MCF 10A (cell line): ENCODE measurements around the gene CDC14B. TPM values are rescaled to one million over a fixed set of nuclear protein-coding genes. Genes with fewer than 3 reads are reported as not detected.
A peak's percentile ranks its signal among the peaks of the same experiment; 100 is the strongest.

Experiments
- BruUV-seq: library from RNA; stranded (reverse); fragments of 400-500 nt; replicated peaks from 2 replicates; lab custom pipeline; 2021; lab: Mats Ljungman, UMichigan
- CTCF ChIA-PET: fragments of 300-600 bp; sonication (Branson Sonifier 250); formaldehyde crosslinking; extraction: SDS; loops from one replicate; lab custom pipeline; 2021; ENCODE audit warnings: antibody characterized with exemption, inconsistent platforms; lab: Yijun Ruan, JAX
- POLR2A ChIA-PET: fragments of 300-600, 350-650 bp; sonication (Branson Sonifier 250); formaldehyde crosslinking; extraction: SDS; loops from one replicate; lab custom pipeline; 2020; ENCODE audit warnings: antibody characterized with exemption, inconsistent platforms; lab: Yijun Ruan, JAX
- DNase-seq: peaks from one replicate; pipeline ENCODE4 v3.0.0-alpha.2; 2018; ENCODE audit not compliant: unreplicated experiment
- H3K27ac Mint-ChIP-seq: one replicate; pipeline ENCODE4 v1.8.0; 2022; ENCODE audit warnings: mild to moderate bottlenecking, low read depth, mixed read lengths; ENCODE audit not compliant: unreplicated experiment
- H3K27me3 Mint-ChIP-seq: one replicate; pipeline ENCODE4 v1.8.0; 2022; ENCODE audit warnings: mixed read lengths; ENCODE audit not compliant: insufficient read depth, unreplicated experiment
- H3K36me3 Mint-ChIP-seq: one replicate; pipeline ENCODE4 v1.8.0; 2022; ENCODE audit warnings: mild to moderate bottlenecking, moderate library complexity, mixed read lengths; ENCODE audit not compliant: insufficient read depth, unreplicated experiment
- H3K4me1 Mint-ChIP-seq: one replicate; pipeline ENCODE4 v1.8.0; 2022; ENCODE audit warnings: mixed read lengths; ENCODE audit not compliant: insufficient read depth, unreplicated experiment
- H3K4me3 Mint-ChIP-seq: one replicate; pipeline ENCODE4 v1.8.0; 2022; ENCODE audit warnings: mild to moderate bottlenecking, moderate library complexity, mixed read lengths; ENCODE audit not compliant: unreplicated experiment
- H3K9me3 Mint-ChIP-seq: one replicate; pipeline ENCODE4 v1.8.0; 2022; ENCODE audit warnings: mixed read lengths; ENCODE audit not compliant: unreplicated experiment
- intact Hi-C: fragments of 100-400 bp; cut with micrococcal nuclease; formaldehyde crosslinking; loops from 2 replicates; pipeline ENCODE4 v1.14.1; 2022
- total RNA-seq: library from RNA; stranded (reverse); gene quantifications from 2 replicates; pipeline ENCODE4 v1.2.3, GENCODE V29; 2022
- TF ChIP-seq, protein P1 (sequence below): fragments of 200-600 bp; IDR thresholded peaks from one replicate; pipeline ENCODE4 v1.8.0; 2022; ENCODE audit warnings: antibody characterized with exemption, mild to moderate bottlenecking; ENCODE audit not compliant: unreplicated experiment

CDC14B gene
- total RNA-seq, 1 experiment from 2014 or later: 7.0 TPM

DNA sequence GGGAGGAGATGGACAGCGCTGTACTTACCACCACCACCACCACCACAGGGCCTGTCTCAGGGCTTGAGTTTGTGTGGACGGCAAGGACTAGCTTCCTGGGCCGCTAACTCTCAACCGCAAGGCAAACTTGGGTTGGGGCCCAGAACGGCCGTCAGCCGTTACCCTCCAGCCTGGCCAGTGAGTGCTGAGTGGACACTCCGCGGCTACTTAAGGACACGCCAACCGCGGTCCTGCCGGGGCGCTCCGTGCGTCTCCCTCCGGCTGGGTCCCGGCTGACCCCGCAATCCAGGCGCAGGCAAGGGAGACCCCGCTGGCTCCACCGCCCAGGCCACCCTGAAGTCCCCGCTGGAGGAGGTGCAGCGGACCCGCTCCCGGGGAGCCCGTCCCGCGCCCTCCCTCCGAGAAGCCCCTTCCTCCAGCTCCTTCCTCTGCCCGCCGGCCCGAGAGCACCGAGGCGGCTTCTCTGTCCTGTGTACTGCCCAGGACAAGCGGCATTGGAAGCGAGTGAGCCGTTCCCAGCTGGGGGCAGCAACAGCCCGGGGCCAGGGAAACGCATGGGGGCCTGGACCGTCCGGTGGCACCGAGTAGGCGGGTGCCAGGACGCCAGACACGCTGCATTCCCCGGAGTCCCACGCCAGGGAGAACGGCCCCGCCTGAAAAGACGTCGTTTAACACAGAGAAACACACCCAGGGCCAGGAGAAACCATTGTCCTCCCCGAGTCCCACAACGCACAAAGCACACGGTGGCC lies 123.1 kb downstream of the CDC14B start:
- no peak overlapping the region for H3K4me3 Mint-ChIP-seq
- BruUV-seq: no TSS peak
- H3K36me3 Mint-ChIP-seq: peaks cover 7% of the 10 kb centered on the region
- DNase-seq: no peak
- ChIA-PET CTCF (no interaction called here), POLR2A (no interaction called here)
- H3K27ac Mint-ChIP-seq: no peak overlapping the region
- TF ChIP-seq, protein P1, sequence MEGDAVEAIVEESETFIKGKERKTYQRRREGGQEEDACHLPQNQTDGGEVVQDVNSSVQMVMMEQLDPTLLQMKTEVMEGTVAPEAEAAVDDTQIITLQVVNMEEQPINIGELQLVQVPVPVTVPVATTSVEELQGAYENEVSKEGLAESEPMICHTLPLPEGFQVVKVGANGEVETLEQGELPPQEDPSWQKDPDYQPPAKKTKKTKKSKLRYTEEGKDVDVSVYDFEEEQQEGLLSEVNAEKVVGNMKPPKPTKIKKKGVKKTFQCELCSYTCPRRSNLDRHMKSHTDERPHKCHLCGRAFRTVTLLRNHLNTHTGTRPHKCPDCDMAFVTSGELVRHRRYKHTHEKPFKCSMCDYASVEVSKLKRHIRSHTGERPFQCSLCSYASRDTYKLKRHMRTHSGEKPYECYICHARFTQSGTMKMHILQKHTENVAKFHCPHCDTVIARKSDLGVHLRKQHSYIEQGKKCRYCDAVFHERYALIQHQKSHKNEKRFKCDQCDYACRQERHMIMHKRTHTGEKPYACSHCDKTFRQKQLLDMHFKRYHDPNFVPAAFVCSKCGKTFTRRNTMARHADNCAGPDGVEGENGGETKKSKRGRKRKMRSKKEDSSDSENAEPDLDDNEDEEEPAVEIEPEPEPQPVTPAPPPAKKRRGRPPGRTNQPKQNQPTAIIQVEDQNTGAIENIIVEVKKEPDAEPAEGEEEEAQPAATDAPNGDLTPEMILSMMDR: no peak
- H3K27me3 Mint-ChIP-seq: no peaks in the 10 kb centered on the region
- intact Hi-C loops: no loop called here
- H3K9me3 Mint-ChIP-seq: no peaks in the 10 kb centered on the region
- no peaks in the 10 kb centered on the region for H3K4me1 Mint-ChIP-seq

GRCh38 chr9:96495341-96495740 lies 124.3 kb downstream of the CDC14B start:
- Mint-ChIP-seq H3K4me1 (no peaks in the 10 kb centered on the region), H3K27me3 (no peaks in the 10 kb centered on the region), H3K9me3 (no peaks in the 10 kb centered on the region), H3K4me3 (no peak overlapping the region), H3K36me3 (peaks cover 7% of the 10 kb centered on the region), H3K27ac (no peak overlapping the region)
- POLR2A ChIA-PET: no interaction called here
- CTCF ChIA-PET: interaction anchor here (0.6 kb wide), 1 partner anchor 230 kb away, joined by 3 read pairs; no protein-coding TSS in a partner anchor
- DNase-seq: peak; percentile 38
- TF ChIP-seq, protein P1: no peak
- BruUV-seq: no TSS peak
- intact Hi-C loops: no loop called here

DNA sequence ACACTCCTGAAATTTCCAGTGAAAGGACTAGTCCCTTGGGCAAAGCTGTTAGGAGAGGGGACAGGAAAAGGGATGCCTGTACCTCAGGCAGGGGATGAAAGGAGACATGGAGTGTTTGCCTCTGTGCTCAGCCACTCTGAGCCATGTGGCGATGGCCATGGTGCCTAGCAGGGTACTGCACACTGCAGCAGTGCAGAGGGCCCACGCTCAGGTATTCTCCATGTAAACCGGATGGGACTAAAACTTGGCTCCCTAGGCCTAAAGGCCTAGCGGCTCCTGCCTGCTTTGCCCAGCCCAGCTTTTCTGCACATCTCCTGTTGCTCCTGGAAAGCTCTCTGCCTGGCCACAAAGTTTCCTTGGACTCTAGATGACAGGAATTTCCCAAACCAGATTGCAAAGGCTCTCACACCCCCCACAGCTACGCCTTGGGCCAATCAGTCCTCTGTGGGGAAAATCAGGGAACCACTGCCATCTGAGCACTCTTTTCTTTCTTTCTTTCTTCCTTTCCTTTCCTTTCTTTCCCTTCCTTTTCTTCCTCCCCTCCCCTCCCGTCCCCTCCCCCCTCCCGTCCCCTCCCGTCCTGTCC lies 125.3 kb downstream of the CDC14B start:
- H3K9me3 Mint-ChIP-seq: no peaks in the 10 kb centered on the region
- TF ChIP-seq, protein P1: no peak
- H3K36me3 Mint-ChIP-seq: peaks cover 13% of the 10 kb centered on the region
- no peak for DNase-seq
- BruUV-seq: no TSS peak
- intact Hi-C loops: no loop called here
- no peaks in the 10 kb centered on the region for H3K27me3 Mint-ChIP-seq
- CTCF ChIA-PET: no interaction called here
- no peak overlapping the region for H3K4me3 Mint-ChIP-seq
- H3K27ac Mint-ChIP-seq: no peak overlapping the region
- H3K4me1 Mint-ChIP-seq: no peaks in the 10 kb centered on the region
- POLR2A ChIA-PET: no interaction called here

DNA sequence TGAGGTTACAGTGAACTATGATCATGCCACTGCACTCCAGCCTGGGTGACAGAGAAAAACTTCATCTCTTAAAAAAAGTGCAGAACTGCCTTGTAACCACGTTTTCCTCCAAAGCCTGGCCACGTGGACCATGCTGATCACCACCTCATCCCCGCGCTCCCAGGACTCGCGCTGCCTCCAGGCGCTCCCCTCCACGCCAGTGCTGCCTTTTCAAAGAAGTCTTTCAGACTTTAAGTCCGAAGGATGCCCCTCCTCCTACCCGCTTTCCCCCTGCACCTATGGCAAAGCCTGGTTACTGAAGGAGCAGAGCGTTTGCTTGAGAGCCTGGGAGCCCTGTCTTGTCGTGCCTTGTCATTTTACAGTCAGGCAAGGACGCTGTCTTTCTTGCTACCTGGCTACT lies 125.9 kb downstream of the CDC14B start:
- no TSS peak for BruUV-seq
- TF ChIP-seq, protein P1: no peak
- no peak for DNase-seq
- POLR2A ChIA-PET: no interaction called here
- Mint-ChIP-seq H3K9me3 (no peaks in the 10 kb centered on the region), H3K27ac (no peak overlapping the region), H3K27me3 (no peaks in the 10 kb centered on the region), H3K4me1 (no peaks in the 10 kb centered on the region), H3K4me3 (no peak overlapping the region), H3K36me3 (peaks cover 13% of the 10 kb centered on the region)
- intact Hi-C loops: no loop called here
- CTCF ChIA-PET: no interaction called here
